ENCODE results near the gene TSPAN5.
A peak's percentile ranks its signal among the peaks of the same experiment; 100 is the strongest.

TSPAN5 gene

DNA sequence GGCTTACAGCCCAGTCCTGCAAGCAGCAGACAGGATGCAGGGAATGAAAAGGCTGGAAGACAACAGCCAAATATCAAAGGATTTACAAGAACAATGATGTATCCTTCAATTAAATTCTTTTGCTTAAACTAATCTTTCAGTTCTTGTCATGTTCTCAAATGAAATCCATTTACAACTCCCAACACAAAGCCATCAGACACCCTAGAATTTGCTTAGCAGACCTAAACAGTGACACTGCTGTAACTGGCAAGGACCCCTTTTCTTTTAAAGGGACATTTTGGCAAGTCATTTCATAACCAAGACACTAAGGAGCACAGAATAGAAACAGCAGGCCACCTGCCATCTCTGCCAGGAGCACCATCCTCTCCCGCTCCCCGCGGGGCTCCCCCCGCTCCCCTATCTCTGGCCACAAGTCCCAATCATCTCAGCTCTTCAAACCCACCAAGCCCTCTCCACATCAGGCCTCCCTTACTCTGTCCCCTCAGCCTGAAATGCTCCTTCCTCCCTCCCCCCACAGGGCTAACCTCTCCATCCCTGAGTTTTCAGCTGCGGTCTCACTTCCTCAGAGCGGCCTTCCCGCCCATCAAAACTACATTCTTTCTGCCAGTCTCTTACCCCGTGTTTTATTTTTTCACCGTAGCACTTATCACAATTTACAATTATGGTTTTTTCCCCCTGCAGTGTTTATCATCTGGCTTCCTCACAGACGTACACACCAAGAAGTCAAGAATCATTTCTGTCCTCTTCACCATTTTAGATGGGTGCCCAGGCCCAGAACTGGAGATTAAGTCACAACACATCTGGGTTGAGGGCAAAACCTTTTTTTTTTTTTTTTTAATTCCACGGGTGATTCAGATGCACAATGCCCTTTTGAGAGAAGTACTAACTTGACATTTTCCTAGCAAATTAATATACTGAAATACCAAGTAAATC lies 45.8 kb downstream of the TSPAN5 start:
- Histone ChIP-seq H3K4me2 (ENCODE audit: insufficient read depth, low read length, poor library complexity, severe bottlenecking) (peak overlapping the region; percentile 13), H2AFZ (ENCODE audit: low read length) (no peak overlapping the region), H2AK5ac (ENCODE audit: low read depth, low read length) (no peak overlapping the region), H3K27ac (replicated peaks; ENCODE audit: low read length) (peak overlapping the region; percentile 65), H3K27me3 (ENCODE audit: control insufficient read depth in 3 of 3, insufficient read depth in 3 of 3, low read depth in 1 of 3, low read length in 3 of 3) (no peaks in the 10 kb centered on the region), H2BK15ac (ENCODE audit: low read length) (no peak overlapping the region), H3K4me3 (ENCODE audit: low read length in 2 of 2) (no peak overlapping the region), H4K8ac (ENCODE audit: low read depth, low read length) (no peak overlapping the region), H3K14ac (ENCODE audit: low read length) (no peak overlapping the region), H2BK120ac (ENCODE audit: low read depth, low read length) (no peak overlapping the region), H2BK5ac (ENCODE audit: low read length) (no peak overlapping the region), H3K9ac (ENCODE audit: low read depth, low read length, poor library complexity) (no peak overlapping the region), H4K91ac (ENCODE audit: low read depth, low read length, poor library complexity) (no peak overlapping the region), H2BK12ac (ENCODE audit: low read length) (no peak overlapping the region), H3K23ac (ENCODE audit: low read depth, low read length, poor library complexity) (no peak overlapping the region), H3K79me1 (ENCODE audit: low read depth, low read length) (peaks cover under 1% of the 10 kb centered on the region), H3K4me1 (ENCODE audit: control insufficient read depth in 2 of 2, insufficient read depth in 1 of 2, low read depth in 1 of 2, low read length in 2 of 2) (peaks cover 20 to 40% of the 10 kb centered on the region in 2 donors), H3K36me3 (replicated peaks in 1 of 2; ENCODE audit: control insufficient read depth in 2 of 2, insufficient read depth in 2 of 2, low read length in 2 of 2) (no peaks in the 10 kb centered on the region), H3K4ac (ENCODE audit: low read length) (no peak overlapping the region), H3K18ac (ENCODE audit: low read length) (no peak overlapping the region), H3K9me3 (replicated peaks in 1 of 2; ENCODE audit: control insufficient read depth in 2 of 2, insufficient read depth in 1 of 2, low read depth in 1 of 2, low read length in 2 of 2) (no peaks in the 10 kb centered on the region)
- no CpG with 5 or more reads among the region's 11 CpGs for WGBS, 2 donors (ENCODE audit: extremely low coverage in 2 of 2, insufficient read length in 2 of 2, insufficient replicate concordance in 1 of 2)
- DNase-seq (ENCODE audit: low spot score), result no peak

DNA sequence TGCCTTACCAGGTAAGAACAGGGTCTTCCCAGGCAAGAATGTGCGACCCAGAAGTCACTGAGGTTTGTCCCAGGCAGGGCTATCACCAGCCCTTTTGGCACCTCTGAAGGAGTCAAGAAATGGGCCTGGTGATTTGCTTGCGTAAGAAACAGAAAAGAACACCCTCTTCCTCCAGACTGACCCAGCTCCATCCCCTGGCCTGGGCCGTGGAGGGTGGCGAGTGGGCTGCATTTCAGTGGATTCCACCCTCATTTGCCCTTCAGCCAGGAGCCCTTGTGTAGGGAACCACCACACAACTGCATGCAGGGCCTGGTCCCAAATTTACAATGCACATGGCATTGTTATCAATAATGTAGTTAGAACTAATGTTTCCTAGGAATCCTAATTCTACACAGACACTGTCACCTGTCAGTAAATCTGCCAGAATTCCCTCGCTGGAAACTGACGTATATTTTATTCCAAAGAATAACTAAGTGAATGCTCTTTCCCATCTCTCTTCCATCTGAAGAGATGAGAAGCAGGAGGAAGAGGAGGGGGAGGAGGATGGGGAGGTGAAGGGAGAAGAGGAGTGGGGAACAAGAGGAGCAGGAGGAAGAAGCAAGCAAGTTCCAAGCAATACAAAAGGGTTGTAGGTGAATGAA lies 46.6 kb downstream of the TSPAN5 start:
- Histone ChIP-seq H3K4me1 (ENCODE audit: control insufficient read depth in 2 of 2, insufficient read depth in 1 of 2, low read depth in 1 of 2, low read length in 2 of 2) (peaks cover 20 to 37% of the 10 kb centered on the region in 2 donors), H3K27me3 (ENCODE audit: control insufficient read depth in 3 of 3, insufficient read depth in 3 of 3, low read depth in 1 of 3, low read length in 3 of 3) (no peaks in the 10 kb centered on the region), H4K8ac (ENCODE audit: low read depth, low read length) (no peak overlapping the region), H2BK15ac (ENCODE audit: low read length) (no peak overlapping the region), H3K18ac (ENCODE audit: low read length) (peak overlapping the region; percentile 69), H3K36me3 (replicated peaks in 1 of 2; ENCODE audit: control insufficient read depth in 2 of 2, insufficient read depth in 2 of 2, low read length in 2 of 2) (no peaks in the 10 kb centered on the region), H2AK5ac (ENCODE audit: low read depth, low read length) (no peak overlapping the region), H3K4me2 (ENCODE audit: insufficient read depth, low read length, poor library complexity, severe bottlenecking) (no peak overlapping the region), H3K27ac (replicated peaks; ENCODE audit: low read length) (peak overlapping the region; percentile 65), H2BK120ac (ENCODE audit: low read depth, low read length) (no peak overlapping the region), H2BK12ac (ENCODE audit: low read length) (no peak overlapping the region), H4K91ac (ENCODE audit: low read depth, low read length, poor library complexity) (no peak overlapping the region), H3K4me3 (ENCODE audit: low read length in 2 of 2) (no peak overlapping the region), H3K9ac (ENCODE audit: low read depth, low read length, poor library complexity) (no peak overlapping the region), H3K23ac (ENCODE audit: low read depth, low read length, poor library complexity) (no peak overlapping the region), H2BK5ac (ENCODE audit: low read length) (no peak overlapping the region), H3K9me3 (replicated peaks in 1 of 2; ENCODE audit: control insufficient read depth in 2 of 2, insufficient read depth in 1 of 2, low read depth in 1 of 2, low read length in 2 of 2) (no peaks in the 10 kb centered on the region), H3K4ac (ENCODE audit: low read length) (no peak overlapping the region), H2AFZ (ENCODE audit: low read length) (no peak overlapping the region), H3K79me1 (ENCODE audit: low read depth, low read length) (no peaks in the 10 kb centered on the region), H3K14ac (ENCODE audit: low read length) (no peak overlapping the region)
- WGBS, 2 donors (ENCODE audit: extremely low coverage in 2 of 2, insufficient read length in 2 of 2, insufficient replicate concordance in 1 of 2), result no CpG with 5 or more reads among the region's 6 CpGs
- no peak for DNase-seq (ENCODE audit: low spot score)

DNA sequence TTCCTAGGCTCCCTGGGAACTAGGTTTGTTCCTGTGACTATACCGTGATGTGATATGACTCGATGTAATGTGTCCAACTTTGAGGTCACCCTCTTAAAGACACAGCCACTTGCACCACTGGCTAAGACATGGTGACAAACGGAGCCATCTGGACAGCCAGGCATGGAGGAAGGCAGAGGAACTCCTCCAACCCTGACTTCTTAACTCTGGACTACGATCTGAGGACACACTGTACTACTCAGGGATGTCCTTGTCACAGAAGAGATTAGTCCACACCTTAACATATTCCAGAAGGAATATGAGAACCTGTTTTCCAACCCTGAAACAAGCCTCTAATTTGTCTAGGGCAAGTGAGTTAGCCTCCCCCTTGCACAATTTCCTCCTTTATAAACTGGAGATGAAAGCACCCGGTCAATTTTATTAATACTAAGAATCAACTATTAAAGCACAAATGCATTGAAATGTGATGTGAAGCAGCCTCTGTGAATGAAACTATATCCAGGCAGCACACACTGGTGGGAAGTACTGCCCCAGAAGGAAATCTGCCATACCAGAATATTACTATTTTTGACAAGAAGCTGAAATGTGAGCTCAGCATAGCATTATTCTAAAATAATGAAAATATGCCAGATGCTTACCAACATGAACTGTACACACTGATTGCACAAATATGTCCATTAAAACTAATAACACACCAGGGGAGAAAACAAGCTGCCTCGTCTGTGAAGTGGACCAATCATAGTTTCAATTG lies 47.3 kb downstream of the TSPAN5 start:
- H4K8ac ChIP-seq (ENCODE audit: low read depth, low read length), result no peak overlapping the region
- H3K23ac ChIP-seq (ENCODE audit: low read depth, low read length, poor library complexity), result no peak overlapping the region
- no peak overlapping the region for H2BK12ac ChIP-seq (ENCODE audit: low read length)
- no peaks in the 10 kb centered on the region for H3K36me3 ChIP-seq (replicated peaks in 1 of 2; ENCODE audit: control insufficient read depth in 2 of 2, insufficient read depth in 2 of 2, low read length in 2 of 2)
- H3K79me1 ChIP-seq (ENCODE audit: low read depth, low read length), result no peaks in the 10 kb centered on the region
- peak overlapping the region; percentile 14 for H2BK15ac ChIP-seq (ENCODE audit: low read length)
- H3K4ac ChIP-seq (ENCODE audit: low read length), result no peak overlapping the region
- no peak overlapping the region for H2BK120ac ChIP-seq (ENCODE audit: low read depth, low read length)
- H2BK5ac ChIP-seq (ENCODE audit: low read length), result no peak overlapping the region
- H3K9ac ChIP-seq (ENCODE audit: low read depth, low read length, poor library complexity), result no peak overlapping the region
- H3K18ac ChIP-seq (ENCODE audit: low read length), result peak overlapping the region; percentile 62
- no peak overlapping the region for H2AFZ ChIP-seq (ENCODE audit: low read length)
- no peak overlapping the region for H3K27ac ChIP-seq (replicated peaks; ENCODE audit: low read length)
- no CpG with 5 or more reads among the region's 6 CpGs for WGBS, 2 donors (ENCODE audit: extremely low coverage in 2 of 2, insufficient read length in 2 of 2, insufficient replicate concordance in 1 of 2)
- H3K9me3 ChIP-seq (replicated peaks in 1 of 2; ENCODE audit: control insufficient read depth in 2 of 2, insufficient read depth in 1 of 2, low read depth in 1 of 2, low read length in 2 of 2), result no peaks in the 10 kb centered on the region
- no peak overlapping the region for H3K4me3 ChIP-seq (ENCODE audit: low read length in 2 of 2)
- no peak overlapping the region for H3K4me2 ChIP-seq (ENCODE audit: insufficient read depth, low read length, poor library complexity, severe bottlenecking)
- H3K14ac ChIP-seq (ENCODE audit: low read length), result no peak overlapping the region
- no peak for DNase-seq (ENCODE audit: low spot score)
- peak overlapping the region; percentile 64 for H2AK5ac ChIP-seq (ENCODE audit: low read depth, low read length)
- H3K4me1 ChIP-seq (ENCODE audit: control insufficient read depth in 2 of 2, insufficient read depth in 1 of 2, low read depth in 1 of 2, low read length in 2 of 2), result peaks cover 20 to 37% of the 10 kb centered on the region in 2 donors
- no peak overlapping the region for H4K91ac ChIP-seq (ENCODE audit: low read depth, low read length, poor library complexity)
- no peaks in the 10 kb centered on the region for H3K27me3 ChIP-seq (ENCODE audit: control insufficient read depth in 3 of 3, insufficient read depth in 3 of 3, low read depth in 1 of 3, low read length in 3 of 3)

DNA sequence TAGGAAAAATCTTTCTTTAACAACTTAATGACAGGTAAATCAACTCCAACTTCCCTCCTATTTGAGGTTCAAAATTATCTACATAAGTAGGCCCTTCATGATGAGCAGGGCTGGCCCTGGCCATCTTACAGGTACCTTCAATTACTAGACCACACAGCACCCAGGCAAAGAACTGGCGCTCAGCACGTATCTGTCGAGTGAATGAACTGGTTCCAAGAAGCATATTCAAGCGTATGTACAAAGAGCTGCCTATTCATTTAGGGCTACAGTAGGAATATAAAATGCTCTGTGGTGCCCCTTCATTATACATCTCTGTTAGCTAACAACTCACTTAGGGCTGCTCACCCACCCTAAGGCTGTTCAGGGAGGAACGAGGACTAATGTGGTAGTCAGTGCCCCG lies 48.0 kb downstream of the TSPAN5 start:
- peaks cover 20 to 37% of the 10 kb centered on the region in 2 donors for H3K4me1 ChIP-seq (ENCODE audit: control insufficient read depth in 2 of 2, insufficient read depth in 1 of 2, low read depth in 1 of 2, low read length in 2 of 2)
- H2BK12ac ChIP-seq (ENCODE audit: low read length), result no peak overlapping the region

More for the DNA sequence above, 48.0 kb downstream of the TSPAN5 start:
- H3K4me2 ChIP-seq (ENCODE audit: insufficient read depth, low read length, poor library complexity, severe bottlenecking), result no peak overlapping the region
- no peak overlapping the region for H3K27ac ChIP-seq (replicated peaks; ENCODE audit: low read length)
- no peak overlapping the region for H3K18ac ChIP-seq (ENCODE audit: low read length)
- H3K9ac ChIP-seq (ENCODE audit: low read depth, low read length, poor library complexity), result no peak overlapping the region
- no peaks in the 10 kb centered on the region for H3K79me1 ChIP-seq (ENCODE audit: low read depth, low read length)
- H2BK120ac ChIP-seq (ENCODE audit: low read depth, low read length), result no peak overlapping the region
- H2BK15ac ChIP-seq (ENCODE audit: low read length), result no peak overlapping the region
- no peak overlapping the region for H3K4ac ChIP-seq (ENCODE audit: low read length)
- no peak overlapping the region for H4K8ac ChIP-seq (ENCODE audit: low read depth, low read length)
- no peak overlapping the region for H2AK5ac ChIP-seq (ENCODE audit: low read depth, low read length)
- H3K36me3 ChIP-seq (replicated peaks in 1 of 2; ENCODE audit: control insufficient read depth in 2 of 2, insufficient read depth in 2 of 2, low read length in 2 of 2), result no peaks in the 10 kb centered on the region
- no CpG with 5 or more reads among the region's 6 CpGs for WGBS, 2 donors (ENCODE audit: extremely low coverage in 2 of 2, insufficient read length in 2 of 2, insufficient replicate concordance in 1 of 2)
- H3K23ac ChIP-seq (ENCODE audit: low read depth, low read length, poor library complexity), result no peak overlapping the region
- no peak overlapping the region for H3K14ac ChIP-seq (ENCODE audit: low read length)
- H3K27me3 ChIP-seq (ENCODE audit: control insufficient read depth in 3 of 3, insufficient read depth in 3 of 3, low read depth in 1 of 3, low read length in 3 of 3), result no peaks in the 10 kb centered on the region
- H2AFZ ChIP-seq (ENCODE audit: low read length), result no peak overlapping the region
- no peak overlapping the region for H4K91ac ChIP-seq (ENCODE audit: low read depth, low read length, poor library complexity)
- H3K9me3 ChIP-seq (replicated peaks in 1 of 2; ENCODE audit: control insufficient read depth in 2 of 2, insufficient read depth in 1 of 2, low read depth in 1 of 2, low read length in 2 of 2), result no peaks in the 10 kb centered on the region
- DNase-seq (ENCODE audit: low spot score), result no peak
- no peak overlapping the region for H3K4me3 ChIP-seq (ENCODE audit: low read length in 2 of 2)
- no peak overlapping the region for H2BK5ac ChIP-seq (ENCODE audit: low read length)
